Neural crest cell (in vitro differentiated cells): Measurements from ENCODE around the gene IGSF1. TPM values are rescaled to one million over a fixed set of nuclear protein-coding genes. Genes with fewer than 3 reads are reported as not detected.
A peak's percentile ranks its signal among the peaks of the same experiment; 100 is the strongest.

Source experiments
- DNase-seq: peaks from one replicate; pipeline ENCODE4 v3.0.0; 2021; ENCODE audit warnings: low read depth, mixed read lengths, low spot score
- H3K27ac Mint-ChIP-seq: one replicate; pipeline ENCODE4 v1.8.0; 2021; ENCODE audit warnings: mild to moderate bottlenecking, mixed read lengths; ENCODE audit not compliant: unreplicated experiment
- H3K27me3 Mint-ChIP-seq: 2 replicates; pipeline ENCODE4 v1.8.0; 2021; ENCODE audit warnings: low read depth, mild to moderate bottlenecking, mixed read lengths
- H3K36me3 Mint-ChIP-seq: 2 replicates; pipeline ENCODE4 v1.8.0; 2021; ENCODE audit warnings: low read depth, mild to moderate bottlenecking, mixed read lengths
- H3K4me1 Mint-ChIP-seq: 2 replicates; pipeline ENCODE4 v1.8.0; 2021; ENCODE audit warnings: mixed read lengths
- H3K4me3 Mint-ChIP-seq: one replicate; pipeline ENCODE4 v1.8.0; 2021; ENCODE audit warnings: mild to moderate bottlenecking, mixed read lengths
- H3K9me3 Mint-ChIP-seq: 2 replicates; pipeline ENCODE4 v1.8.0; 2021; ENCODE audit warnings: mixed read lengths
- CTCF ChIP-seq: fragments of 200-600 bp; sonication (generic); conservative IDR thresholded peaks from 2 replicates; pipeline ENCODE4 v1.5.0; 2021; ENCODE audit warnings: antibody characterized with exemption, mild to moderate bottlenecking
- total RNA-seq: library from RNA; stranded (reverse); gene quantifications from 2 replicates; pipeline ENCODE4 v1.2.1, GENCODE V29; 2021

Gene IGSF1
- total RNA-seq, 1 donor from 2014 or later: 3.9 TPM

- peak overlapping the region; percentile 49 for H3K4me3 Mint-ChIP-seq
Measured at GRCh38 chrX:131287560-131288179, 1.4 kb downstream of the IGSF1 start.

GRCh38 chrX:131279617-131280016 is 9.5 kb downstream of the IGSF1 start:
- Mint-ChIP-seq H3K27ac (no peak overlapping the region), H3K36me3 (no peaks in the 10 kb centered on the region), H3K4me1 (peaks cover 4% of the 10 kb centered on the region), H3K9me3 (no peaks in the 10 kb centered on the region), H3K4me3 (no peak overlapping the region), H3K27me3 (no peaks in the 10 kb centered on the region)
- no peak for TF ChIP-seq CTCF
- no peak for DNase-seq

More at GRCh38 chrX:131287560-131288179, 1.4 kb downstream of the IGSF1 start:
- no peak overlapping the region for H3K27ac Mint-ChIP-seq
- peaks cover 26% of the 10 kb centered on the region for H3K4me1 Mint-ChIP-seq
- no peaks in the 10 kb centered on the region for H3K27me3 Mint-ChIP-seq
- no peaks in the 10 kb centered on the region for H3K9me3 Mint-ChIP-seq
- no peak for TF ChIP-seq CTCF
- no peak for DNase-seq
- no peaks in the 10 kb centered on the region for H3K36me3 Mint-ChIP-seq

GRCh38 chrX:131279197-131279596 is 9.9 kb downstream of the IGSF1 start:
- Mint-ChIP-seq H3K36me3 (no peaks in the 10 kb centered on the region), H3K4me1 (peaks cover 4% of the 10 kb centered on the region), H3K27ac (no peak overlapping the region), H3K27me3 (no peaks in the 10 kb centered on the region), H3K9me3 (no peaks in the 10 kb centered on the region), H3K4me3 (no peak overlapping the region)
- DNase-seq: no peak
- no peak for TF ChIP-seq CTCF

GRCh38 chrX:131277543-131278136 is 11.5 kb downstream of the IGSF1 start:
- H3K27ac Mint-ChIP-seq: no peak overlapping the region
- H3K27me3 Mint-ChIP-seq: no peaks in the 10 kb centered on the region
- peaks cover 3% of the 10 kb centered on the region for H3K36me3 Mint-ChIP-seq
- peaks cover 4% of the 10 kb centered on the region for H3K4me1 Mint-ChIP-seq
- no peak for TF ChIP-seq CTCF
- no peak for DNase-seq
- no peaks in the 10 kb centered on the region for H3K9me3 Mint-ChIP-seq
- H3K4me3 Mint-ChIP-seq: no peak overlapping the region

GRCh38 chrX:131273011-131273410 is 16.1 kb downstream of the IGSF1 start:
- H3K27ac Mint-ChIP-seq: no peak overlapping the region
- no peaks in the 10 kb centered on the region for H3K27me3 Mint-ChIP-seq
- TF ChIP-seq CTCF: no peak
- no peaks in the 10 kb centered on the region for H3K9me3 Mint-ChIP-seq
- H3K36me3 Mint-ChIP-seq: peaks cover 3% of the 10 kb centered on the region
- H3K4me3 Mint-ChIP-seq: no peak overlapping the region
- no peak for DNase-seq
- peaks cover 8% of the 10 kb centered on the region for H3K4me1 Mint-ChIP-seq
